Hepatocyte (in vitro differentiated cells): ENCODE results near the gene RUNX1. TPM values are rescaled to one million over a fixed set of nuclear protein-coding genes. Genes with fewer than 3 reads are reported as not detected.

ENCODE experiments used
- DNase-seq: peaks from one replicate; pipeline ENCODE4 v3.0.0-alpha.2; 2016; ENCODE audit warnings: low spot score
- H2AFZ ChIP-seq: fragments of 200-600 bp; sonication (generic); 2 replicates; pipeline ENCODE4 v1.6.0; 2016; ENCODE audit warnings: antibody characterized with exemption, mild to moderate bottlenecking
- H3K27ac ChIP-seq: fragments of 200-600 bp; sonication (generic); 2 replicates; pipeline ENCODE4 v1.5.1; 2016; ENCODE audit warnings: mild to moderate bottlenecking
- H3K27me3 ChIP-seq: fragments of 200-600 bp; sonication (generic); 2 replicates; pipeline ENCODE4 v1.6.1; 2016
- H3K36me3 ChIP-seq: fragments of 200-600 bp; sonication (generic); replicated peaks from 2 replicates; pipeline ENCODE4 v1.5.1; 2016; ENCODE audit warnings: low read depth; ENCODE audit not compliant: insufficient read depth
- H3K4me1 ChIP-seq: fragments of 200-600 bp; sonication (generic); 2 replicates; pipeline ENCODE4 v1.5.1; 2016; ENCODE audit warnings: mild to moderate bottlenecking, moderate library complexity; ENCODE audit not compliant: insufficient read depth
- H3K4me2 ChIP-seq: fragments of 200-600 bp; sonication (generic); 2 replicates; pipeline ENCODE4 v1.6.0; 2016
- H3K4me3 ChIP-seq: fragments of 200-600 bp; sonication (generic); 2 replicates; pipeline ENCODE4 v1.5.1; 2016; ENCODE audit warnings: mild to moderate bottlenecking
- H3K79me2 ChIP-seq: fragments of 200-600 bp; sonication (generic); 2 replicates; pipeline ENCODE4 v1.6.0; 2017; ENCODE audit warnings: mild to moderate bottlenecking
- H3K9me2 ChIP-seq: fragments of 200-600 bp; sonication (generic); replicated peaks from 2 replicates; pipeline ENCODE4 v1.6.0; 2017; ENCODE audit warnings: mild to moderate bottlenecking; ENCODE audit not compliant: insufficient read depth
- H3K9me3 ChIP-seq: fragments of 200-600 bp; sonication (generic); 2 replicates; pipeline ENCODE4 v1.5.1; 2016; ENCODE audit warnings: low read depth, mild to moderate bottlenecking
- H4K20me1 ChIP-seq: fragments of 200-600 bp; sonication (generic); 2 replicates; pipeline ENCODE4 v1.6.0; 2016; ENCODE audit warnings: mild to moderate bottlenecking; ENCODE audit not compliant: insufficient read depth, poor library complexity, severe bottlenecking
- CTCF ChIP-seq: fragments of 200-600 bp; sonication (generic); IDR thresholded peaks from 2 replicates; pipeline ENCODE4 v1.5.1; 2016; ENCODE audit warnings: antibody characterized with exemption, mild to moderate bottlenecking; ENCODE audit not compliant: poor library complexity
- EZH2 ChIP-seq: fragments of 200-600 bp; sonication (generic); IDR thresholded peaks from 2 replicates; pipeline ENCODE4 v1.6.1; 2016; ENCODE audit warnings: antibody characterized with exemption, mild to moderate bottlenecking, borderline replicate concordance
- EZH2phosphoT487 ChIP-seq: fragments of 200-600 bp; sonication (generic); IDR thresholded peaks from one replicate; pipeline ENCODE4 v1.6.1; 2018; ENCODE audit warnings: antibody characterized with exemption, mild to moderate bottlenecking, low read depth, moderate library complexity; ENCODE audit not compliant: unreplicated experiment, severe bottlenecking
- WGBS: methylation state at CpG from one replicate; pipeline ENCODE4 v1.1.6; 2016; ENCODE audit warnings: low lambda C conversion rate; ENCODE audit errors: missing lambda C conversion rate; 5-methylcytosine and 5-hydroxymethylcytosine counted together
- polyA plus RNA-seq: library from polyadenylated mRNA; unstranded; fragments of >200 nt; fragmentation: Nextera tagmentation; extraction: Ambion mirVana; gene quantifications from 2 replicates; pipeline ENCODE4 v1.2.1, GENCODE V29; 2016
- total RNA-seq: library from RNA; depleted of rRNA; stranded (reverse); fragments of >200 nt; gene quantifications from 2 replicates; pipeline ENCODE4 v1.2.3, GENCODE V29; 2014

The RUNX1 gene
- total and polyA plus RNA-seq, 2 experiments from 2014 or later, result 8.5 to 10.9 TPM

- 77% methylated on average over 2 of the region's 2 CpGs for WGBS
- no peak for TF ChIP-seq CTCF
- no peak for TF ChIP-seq EZH2
- TF ChIP-seq EZH2phosphoT487, result no peak
- Histone ChIP-seq H3K4me1 (no peaks in the 10 kb centered on the region), H3K9me3 (no peaks in the 10 kb centered on the region), H3K27ac (no peak overlapping the region), H3K36me3 (no peaks in the 10 kb centered on the region), H3K79me2 (no peaks in the 10 kb centered on the region), H4K20me1 (no peaks in the 10 kb centered on the region), H2AFZ (no peak overlapping the region), H3K4me3 (no peak overlapping the region), H3K27me3 (no peaks in the 10 kb centered on the region), H3K4me2 (no peak overlapping the region), H3K9me2 (no peaks in the 10 kb centered on the region)
- no peak for DNase-seq
Observed at GRCh38 chr21:35005077-35005476, 44.0 kb downstream of the RUNX1 start.

DNA sequence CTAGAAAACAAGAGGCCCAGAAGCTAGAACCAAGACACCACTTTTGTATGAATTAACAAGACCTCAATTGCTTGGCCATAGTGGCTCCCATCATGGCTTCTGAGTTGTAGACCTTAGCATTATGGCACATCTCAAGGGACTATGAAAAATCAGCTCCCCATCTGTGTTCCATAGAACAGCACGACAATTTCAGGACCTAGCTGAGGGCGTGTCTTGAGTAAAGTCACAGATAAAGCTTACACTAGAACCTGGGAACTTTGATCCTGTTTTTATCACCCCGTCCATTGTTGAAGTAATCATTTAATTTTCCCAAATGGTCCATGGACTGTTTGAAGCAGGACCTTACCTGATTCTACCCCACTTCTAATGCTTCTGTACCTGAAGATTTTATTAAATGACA, 44.8 kb downstream of the RUNX1 start:
- Histone ChIP-seq H3K4me3 (no peak overlapping the region), H3K79me2 (no peaks in the 10 kb centered on the region), H3K27me3 (no peaks in the 10 kb centered on the region), H2AFZ (no peak overlapping the region), H4K20me1 (no peaks in the 10 kb centered on the region), H3K36me3 (no peaks in the 10 kb centered on the region), H3K9me2 (no peaks in the 10 kb centered on the region), H3K4me1 (no peaks in the 10 kb centered on the region), H3K9me3 (no peaks in the 10 kb centered on the region), H3K27ac (no peak overlapping the region), H3K4me2 (no peak overlapping the region)
- 75% methylated on average over 3 of the region's 3 CpGs for WGBS
- no peak for TF ChIP-seq EZH2phosphoT487
- TF ChIP-seq EZH2, result no peak
- TF ChIP-seq CTCF, result no peak
- DNase-seq, result no peak

DNA sequence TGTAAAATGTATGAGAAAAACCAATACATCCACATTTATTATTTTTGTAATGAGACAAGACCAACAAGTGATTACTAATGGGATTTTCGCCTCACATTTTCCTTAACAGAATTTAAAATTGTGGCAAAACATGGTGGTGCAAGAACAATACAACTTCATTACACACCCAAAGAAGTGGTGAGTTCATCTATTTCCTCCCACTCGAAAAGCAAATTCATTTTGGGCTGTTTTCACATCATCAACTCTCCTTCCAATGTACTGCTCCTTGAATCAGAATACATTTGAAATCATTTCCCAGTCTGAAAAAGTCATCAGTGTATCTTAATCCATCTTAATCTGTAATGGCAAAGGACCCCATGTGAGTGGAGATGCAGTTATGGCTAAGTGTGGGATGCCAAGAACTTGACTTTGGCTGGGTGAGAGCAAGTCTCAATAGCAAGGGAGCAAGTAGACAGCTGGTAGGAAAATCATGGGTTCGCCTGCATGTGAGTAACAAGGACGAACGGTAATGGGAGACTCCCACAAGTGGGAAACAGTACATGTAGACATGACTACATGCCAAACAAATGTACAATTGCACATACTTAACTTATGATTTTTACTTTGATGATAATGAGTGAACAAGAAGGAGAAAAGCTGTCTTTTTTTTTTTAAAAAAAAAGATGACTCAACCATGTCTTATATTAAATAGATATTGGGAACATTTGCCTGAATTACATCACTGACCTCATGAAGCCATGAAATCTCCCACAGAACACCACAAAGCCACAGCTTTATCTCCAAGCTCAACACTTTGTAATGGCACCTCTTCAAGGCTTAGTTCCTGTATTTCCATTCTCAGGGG, 46.0 kb downstream of the RUNX1 start:
- TF ChIP-seq EZH2phosphoT487, result no peak
- TF ChIP-seq CTCF, result no peak
- no peak for TF ChIP-seq EZH2
- Histone ChIP-seq H3K4me3 (no peak overlapping the region), H3K36me3 (no peaks in the 10 kb centered on the region), H3K27me3 (no peaks in the 10 kb centered on the region), H3K27ac (no peak overlapping the region), H3K9me2 (no peaks in the 10 kb centered on the region), H3K9me3 (no peaks in the 10 kb centered on the region), H3K4me1 (no peaks in the 10 kb centered on the region), H3K79me2 (no peaks in the 10 kb centered on the region), H3K4me2 (no peak overlapping the region), H2AFZ (no peak overlapping the region), H4K20me1 (no peaks in the 10 kb centered on the region)
- no peak for DNase-seq
- 93% methylated on average over 5 of the region's 5 CpGs for WGBS
